Measurements from ENCODE around the gene FAM111B. TPM values are rescaled to one million over a fixed set of nuclear protein-coding genes. Genes with fewer than 3 reads are reported as not detected.
"Not testable (repeated sequence)": the region's sequence is repeated elsewhere in the genome, so short reads cannot be mapped to it uniquely, and the experiment has no call there.

Gene FAM111B, protein sequence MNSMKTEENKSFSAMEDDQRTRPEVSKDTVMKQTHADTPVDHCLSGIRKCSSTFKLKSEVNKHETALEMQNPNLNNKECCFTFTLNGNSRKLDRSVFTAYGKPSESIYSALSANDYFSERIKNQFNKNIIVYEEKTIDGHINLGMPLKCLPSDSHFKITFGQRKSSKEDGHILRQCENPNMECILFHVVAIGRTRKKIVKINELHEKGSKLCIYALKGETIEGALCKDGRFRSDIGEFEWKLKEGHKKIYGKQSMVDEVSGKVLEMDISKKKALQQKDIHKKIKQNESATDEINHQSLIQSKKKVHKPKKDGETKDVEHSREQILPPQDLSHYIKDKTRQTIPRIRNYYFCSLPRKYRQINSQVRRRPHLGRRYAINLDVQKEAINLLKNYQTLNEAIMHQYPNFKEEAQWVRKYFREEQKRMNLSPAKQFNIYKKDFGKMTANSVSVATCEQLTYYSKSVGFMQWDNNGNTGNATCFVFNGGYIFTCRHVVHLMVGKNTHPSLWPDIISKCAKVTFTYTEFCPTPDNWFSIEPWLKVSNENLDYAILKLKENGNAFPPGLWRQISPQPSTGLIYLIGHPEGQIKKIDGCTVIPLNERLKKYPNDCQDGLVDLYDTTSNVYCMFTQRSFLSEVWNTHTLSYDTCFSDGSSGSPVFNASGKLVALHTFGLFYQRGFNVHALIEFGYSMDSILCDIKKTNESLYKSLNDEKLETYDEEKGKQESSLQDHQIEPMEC
- 1 to 10 TPM in 2 of 4 donors, under 1 TPM in 2; 0.19 to 2.2 (median 0.72) TPM for total RNA-seq

DNA sequence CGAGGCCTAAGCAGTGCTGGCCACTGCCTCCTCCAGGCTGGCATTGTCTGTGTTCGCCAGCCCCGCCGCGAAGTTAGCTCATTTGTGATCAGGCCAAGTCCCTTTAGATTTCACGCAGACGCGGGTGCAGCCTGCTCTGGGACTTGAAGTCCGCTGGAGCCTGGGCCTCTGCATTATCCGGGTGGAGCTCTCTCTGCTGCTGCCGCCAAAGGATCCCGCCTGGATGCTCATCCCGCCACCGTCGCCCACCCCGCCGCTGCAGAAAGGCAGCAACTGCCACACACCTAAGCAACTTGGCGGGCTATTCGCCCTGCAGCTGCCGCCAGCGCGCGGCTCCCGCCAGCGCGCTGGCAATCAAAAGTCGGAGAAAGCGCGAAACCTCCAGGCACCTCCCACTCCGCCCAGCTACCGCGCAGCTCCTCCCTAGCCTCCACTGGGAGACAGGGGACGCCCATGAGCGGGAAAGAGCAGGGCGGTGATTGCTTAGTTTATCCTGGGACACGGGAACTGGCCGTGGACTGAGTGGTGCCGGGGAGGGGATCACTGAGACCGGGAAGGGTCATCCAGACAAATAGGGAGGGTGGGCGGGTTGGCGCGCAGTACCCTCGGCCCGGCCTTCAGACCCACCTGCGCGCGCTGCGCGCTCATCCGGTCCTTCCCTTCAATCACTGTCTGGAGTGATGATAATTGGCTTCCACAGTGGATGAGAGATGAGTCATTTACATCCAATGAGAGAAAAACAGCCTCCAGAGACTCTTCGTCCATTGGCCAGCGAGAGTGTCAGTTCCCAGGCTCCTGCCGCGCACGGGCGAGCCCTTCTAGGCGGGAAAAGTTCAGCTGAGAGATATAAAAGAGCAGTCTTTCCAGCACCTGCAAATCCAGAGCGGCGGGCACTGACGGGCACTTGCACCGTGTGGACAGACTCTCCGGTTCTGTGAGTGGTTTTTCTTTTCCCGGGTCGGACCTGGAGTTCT, at the start of gene FAM111B:
TSS of gene FAM111B (plus strand) at position 875 of the 974 bp plus-strand sequence. CDS start 2,389 bp downstream, outside the sequence.
- no peak for TF ChIP-seq POLR2A (IDR thresholded peaks at IDR 0.05)
- TF ChIP-seq, protein P1, sequence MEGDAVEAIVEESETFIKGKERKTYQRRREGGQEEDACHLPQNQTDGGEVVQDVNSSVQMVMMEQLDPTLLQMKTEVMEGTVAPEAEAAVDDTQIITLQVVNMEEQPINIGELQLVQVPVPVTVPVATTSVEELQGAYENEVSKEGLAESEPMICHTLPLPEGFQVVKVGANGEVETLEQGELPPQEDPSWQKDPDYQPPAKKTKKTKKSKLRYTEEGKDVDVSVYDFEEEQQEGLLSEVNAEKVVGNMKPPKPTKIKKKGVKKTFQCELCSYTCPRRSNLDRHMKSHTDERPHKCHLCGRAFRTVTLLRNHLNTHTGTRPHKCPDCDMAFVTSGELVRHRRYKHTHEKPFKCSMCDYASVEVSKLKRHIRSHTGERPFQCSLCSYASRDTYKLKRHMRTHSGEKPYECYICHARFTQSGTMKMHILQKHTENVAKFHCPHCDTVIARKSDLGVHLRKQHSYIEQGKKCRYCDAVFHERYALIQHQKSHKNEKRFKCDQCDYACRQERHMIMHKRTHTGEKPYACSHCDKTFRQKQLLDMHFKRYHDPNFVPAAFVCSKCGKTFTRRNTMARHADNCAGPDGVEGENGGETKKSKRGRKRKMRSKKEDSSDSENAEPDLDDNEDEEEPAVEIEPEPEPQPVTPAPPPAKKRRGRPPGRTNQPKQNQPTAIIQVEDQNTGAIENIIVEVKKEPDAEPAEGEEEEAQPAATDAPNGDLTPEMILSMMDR (IDR thresholded peaks at IDR 0.05): no peak
- intact Hi-C loops (cut with DNase I; ENCODE audit: low total_unique reads): no loop called here
- peak within 1 kb of the TSS; percentile 30 for H3K4me3 ChIP-seq (ENCODE audit: low read depth, poor library complexity, severe bottlenecking)
- WGBS, 2 donors: 0 to 1% methylated on average over 40 to 42 of the region's 64 CpGs
- DNase-seq (ENCODE audit: low spot score in 2 of 2): peak; percentile 89 to 96

DNA sequence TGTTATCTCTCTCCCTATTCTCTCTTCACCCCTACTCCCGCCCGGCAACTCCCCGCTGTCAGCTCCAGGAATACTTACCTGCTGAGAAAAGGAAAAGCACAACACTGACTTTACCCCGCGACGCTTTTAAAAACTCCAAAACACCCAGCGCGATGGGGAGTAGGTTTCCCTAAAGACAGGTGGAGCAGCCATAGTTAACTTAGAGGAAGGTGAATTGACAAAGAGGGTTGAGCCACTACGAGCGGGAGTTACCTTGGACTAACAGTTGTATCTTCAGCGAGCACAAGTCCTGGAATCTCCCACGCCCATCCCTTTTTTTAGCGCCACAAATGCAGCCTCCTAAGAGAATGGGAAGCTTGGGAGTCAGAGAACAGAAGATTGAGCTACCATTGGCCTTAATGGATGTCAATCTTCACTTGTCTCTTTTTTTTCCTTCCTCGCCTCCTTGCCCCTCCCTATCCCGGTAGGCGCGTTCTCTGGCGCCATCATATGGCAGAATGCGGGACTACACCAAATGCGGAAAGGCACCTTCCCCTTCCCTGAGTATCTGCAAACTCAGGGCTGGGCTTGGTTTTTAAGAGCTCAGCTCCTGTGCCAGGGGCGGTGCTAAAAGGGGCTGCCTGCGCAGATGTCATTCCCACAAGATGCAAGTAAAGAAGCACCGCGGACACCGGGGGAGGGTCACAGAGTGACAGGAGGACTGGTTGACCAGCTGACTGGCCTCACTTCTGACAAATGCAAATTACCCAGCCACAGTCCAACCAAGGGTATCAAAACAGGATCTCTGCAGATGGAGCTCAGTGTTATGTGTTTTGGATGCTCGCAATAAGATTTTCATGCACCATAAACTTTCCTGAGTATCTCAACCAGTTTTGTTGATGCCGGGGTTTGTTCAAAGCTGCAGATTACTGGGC, 48.7 kb upstream of the FAM111B start:
- 8 to 9% methylated on average over 27 of the region's 27 CpGs for WGBS, 2 donors
- H3K4me3 ChIP-seq (ENCODE audit: low read depth, poor library complexity, severe bottlenecking): not testable (repeated sequence)
- intact Hi-C loops (cut with DNase I; ENCODE audit: low total_unique reads): loop anchor here (10.0 kb wide), 1 partner anchor 484 kb away; the partner anchor contains the start of genes LPXN and ZFP91
- TF ChIP-seq, protein P1 (IDR thresholded peaks at IDR 0.05): peak in 1 of 3 donors; percentile 58
- DNase-seq (ENCODE audit: low spot score in 2 of 2): peak; percentile 63 to 95

DNA sequence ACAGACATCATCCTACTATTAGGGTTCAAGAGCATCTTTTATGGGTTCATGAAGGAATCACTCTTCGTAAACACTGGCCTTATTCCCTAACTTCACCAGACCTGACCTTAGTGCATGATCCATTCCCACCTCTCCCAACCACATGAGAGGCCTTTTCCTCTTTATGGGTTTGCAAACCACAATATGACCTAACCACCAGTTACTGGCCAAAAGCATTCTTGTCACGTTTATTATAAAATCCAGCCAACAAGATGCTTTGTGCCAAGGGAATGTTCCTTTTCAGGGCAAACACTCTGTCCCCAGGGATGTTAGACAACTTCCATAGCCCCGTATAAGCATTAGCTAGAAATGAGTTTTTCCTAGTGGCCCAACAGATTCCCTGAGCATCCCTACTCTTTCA, 46.9 kb upstream of the FAM111B start:
- 50 to 54% methylated on average over 3 of the region's 3 CpGs for WGBS, 2 donors

DNA sequence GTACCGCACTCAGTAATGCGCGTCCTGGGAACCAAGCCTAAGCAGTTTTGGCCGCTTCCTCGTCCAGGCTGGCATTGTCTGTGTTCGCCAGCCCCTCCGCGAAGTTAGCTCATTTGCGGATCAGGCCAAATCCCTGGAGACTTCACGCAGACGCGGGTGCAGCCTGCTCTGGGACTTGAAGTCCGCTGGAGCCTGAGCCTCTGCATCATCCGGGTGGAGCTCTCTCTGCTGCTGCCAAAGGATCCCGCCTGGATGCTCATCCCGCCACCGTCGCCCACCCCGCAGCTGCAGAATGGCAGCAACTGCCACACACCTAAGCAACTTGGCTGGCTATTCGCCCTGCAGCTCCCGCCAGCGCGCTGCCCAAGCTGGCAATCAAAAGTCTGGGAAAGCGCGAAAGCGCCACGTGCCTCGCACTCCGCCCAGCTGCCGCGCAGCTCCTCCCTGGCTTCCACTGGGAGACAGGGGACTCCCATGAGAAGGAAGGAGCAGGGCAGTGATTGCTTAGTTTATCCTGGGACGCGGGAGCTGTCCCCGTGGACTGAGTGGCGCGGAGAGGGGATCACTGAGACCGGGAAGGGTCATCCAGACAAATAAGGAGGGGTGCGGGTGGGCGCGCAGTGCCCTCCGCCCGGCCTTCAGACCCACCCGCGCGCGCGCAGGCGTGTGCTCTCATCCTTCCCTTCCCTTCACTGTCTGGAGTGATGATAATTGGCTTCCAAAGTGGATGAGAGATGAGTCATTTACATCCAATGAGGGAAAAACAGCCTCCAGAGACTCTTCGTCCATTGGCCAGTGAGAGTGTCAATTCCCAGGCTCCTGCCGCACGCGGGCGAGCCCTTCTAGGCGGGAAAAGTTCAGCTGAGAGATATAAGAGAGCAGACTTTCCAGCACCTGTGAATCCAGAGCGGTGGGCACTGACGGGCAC, 44.2 kb upstream of the FAM111B start:
- intact Hi-C loops (cut with DNase I; ENCODE audit: low total_unique reads): no loop called here
- DNase-seq (ENCODE audit: low spot score in 2 of 2): no peak
- WGBS, 2 donors: 49 to 52% methylated on average over 56 of the region's 56 CpGs
- no peak overlapping the region for H3K4me3 ChIP-seq (ENCODE audit: low read depth, poor library complexity, severe bottlenecking)
- TF ChIP-seq POLR2A (IDR thresholded peaks at IDR 0.05): no peak
- TF ChIP-seq, protein P1 (IDR thresholded peaks at IDR 0.05): no peak

More for the DNA sequence above, 46.9 kb upstream of the FAM111B start:
- intact Hi-C loops (cut with DNase I; ENCODE audit: low total_unique reads); H3K4me3 ChIP-seq (ENCODE audit: low read depth, poor library complexity, severe bottlenecking); DNase-seq (ENCODE audit: low spot score in 2 of 2): not testable (repeated sequence)

DNA sequence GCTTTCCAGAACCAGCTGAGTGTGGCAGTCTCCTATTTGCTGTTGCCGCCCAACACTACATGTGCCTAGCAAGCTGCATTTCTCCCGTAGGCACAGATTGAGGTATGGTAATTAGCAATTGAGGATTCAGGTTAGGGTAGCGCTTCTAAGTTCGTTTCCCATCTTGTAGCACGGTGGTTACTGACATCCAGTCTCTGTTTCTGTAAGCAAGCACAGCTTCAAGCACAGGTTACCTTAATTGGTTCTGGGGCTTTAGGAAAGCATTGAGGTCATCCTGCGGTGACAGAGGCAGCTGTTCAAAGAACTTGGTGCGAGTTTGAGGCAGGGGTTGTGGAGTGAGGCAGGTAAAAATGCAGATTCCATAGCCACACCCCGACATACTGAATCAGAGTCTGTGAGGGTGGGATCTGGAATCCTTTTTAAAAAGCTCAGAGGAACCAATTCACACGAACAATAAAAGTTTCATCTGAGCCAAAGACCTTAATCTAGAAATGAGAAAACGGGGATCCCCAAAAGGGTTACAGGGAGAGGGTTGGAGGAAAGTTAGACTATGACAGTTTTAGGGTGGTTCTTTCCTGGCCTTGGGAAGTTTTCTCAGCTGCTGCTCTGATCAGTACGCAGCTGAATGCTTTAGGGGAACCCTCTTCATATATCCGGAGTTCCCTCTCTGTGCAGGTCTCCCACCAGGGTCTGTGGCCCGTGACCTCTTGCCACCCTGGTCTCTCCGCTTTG, 42.9 kb upstream of the FAM111B start:
- H3K4me3 ChIP-seq (ENCODE audit: low read depth, poor library complexity, severe bottlenecking); intact Hi-C loops (cut with DNase I; ENCODE audit: low total_unique reads); DNase-seq (ENCODE audit: low spot score in 2 of 2): not testable (repeated sequence)
- 76 to 82% methylated on average over 14 of the region's 14 CpGs for WGBS, 2 donors

Measured in lower leg skin (tissue), 4 donors.